DND-41 (cell line): ENCODE measurements around the gene DIABLO.

Source experiments
- ATAC-seq: fragments of 200-7000 bp; cut with Tn5 transposase; 3 replicates; pipeline ENCODE4 v1.9.1; 2021; ENCODE audit warnings: low read depth; ENCODE audit not compliant: insufficient read depth
- DNase-seq: peaks from one replicate; pipeline ENCODE4 v3.0.0-alpha.2; 2020
- H2AFZ ChIP-seq: 2 replicates; pipeline ENCODE4 v1.6.0; 2012; ENCODE audit warnings: low read depth, low read length
- H3K27ac ChIP-seq: 2 replicates; pipeline ENCODE4 v1.5.1; 2012; ENCODE audit warnings: low read length, inconsistent platforms
- H3K27me3 ChIP-seq: fragments of 200-600 bp; sonication (generic); 2 replicates; pipeline ENCODE4 v1.6.0; 2012; ENCODE audit warnings: low read length, mild to moderate bottlenecking, inconsistent platforms; ENCODE audit not compliant: insufficient read depth, poor library complexity
- H3K36me3 ChIP-seq: 2 replicates; pipeline ENCODE4 v1.5.1; 2012; ENCODE audit warnings: low read length, inconsistent platforms; ENCODE audit not compliant: insufficient read depth
- H3K4me1 ChIP-seq: 2 replicates; pipeline ENCODE4 v1.5.1; 2012; ENCODE audit warnings: mild to moderate bottlenecking, low read length; ENCODE audit not compliant: insufficient read depth
- H3K4me2 ChIP-seq: 2 replicates; pipeline ENCODE4 v1.6.0; 2012; ENCODE audit warnings: mild to moderate bottlenecking, moderate library complexity, low read length, inconsistent platforms; ENCODE audit not compliant: insufficient read depth
- H3K4me3 ChIP-seq, 2 experiments: fragments of 200-600 bp in 1 of 2; shearing (Covaris generic) in 1 of 2; 2 replicates each; pipeline ENCODE4 v1.5.1; 2012 to 2016; ENCODE audit warnings: inconsistent platforms in 2 of 2, low read length in 2 of 2, mild to moderate bottlenecking in 2 of 2, low read depth in 1 of 2, moderate library complexity in 1 of 2
- H3K79me2 ChIP-seq: 2 replicates; pipeline ENCODE4 v1.6.0; 2012; ENCODE audit warnings: low read length, inconsistent platforms; ENCODE audit not compliant: insufficient read depth
- H3K9ac ChIP-seq: 2 replicates; pipeline ENCODE4 v1.6.0; 2012; ENCODE audit warnings: low read depth, mild to moderate bottlenecking, inconsistent platforms, low read length, moderate library complexity
- H3K9me3 ChIP-seq: 2 replicates; pipeline ENCODE4 v1.5.1; 2012; ENCODE audit warnings: low read length, moderate library complexity, mild to moderate bottlenecking, inconsistent platforms; ENCODE audit not compliant: insufficient read depth, severe bottlenecking
- H4K20me1 ChIP-seq: 2 replicates; pipeline ENCODE4 v1.6.0; 2012; ENCODE audit warnings: low read length; ENCODE audit not compliant: insufficient read depth
- EZH2 ChIP-seq: IDR thresholded peaks from 3 replicates; pipeline ENCODE4 v1.6.1; 2012; ENCODE audit warnings: borderline replicate concordance, low read depth, mild to moderate bottlenecking, moderate library complexity, low read length, inconsistent platforms; ENCODE audit not compliant: severe bottlenecking
- TF ChIP-seq, protein P1 (sequence below): IDR thresholded peaks from 2 replicates; pipeline ENCODE4 v1.5.1; 2012; ENCODE audit warnings: borderline replicate concordance, low read length, moderate library complexity, mild to moderate bottlenecking; ENCODE audit not compliant: poor library complexity, severe bottlenecking; ENCODE audit errors: extremely low read depth

The DIABLO gene

DNA sequence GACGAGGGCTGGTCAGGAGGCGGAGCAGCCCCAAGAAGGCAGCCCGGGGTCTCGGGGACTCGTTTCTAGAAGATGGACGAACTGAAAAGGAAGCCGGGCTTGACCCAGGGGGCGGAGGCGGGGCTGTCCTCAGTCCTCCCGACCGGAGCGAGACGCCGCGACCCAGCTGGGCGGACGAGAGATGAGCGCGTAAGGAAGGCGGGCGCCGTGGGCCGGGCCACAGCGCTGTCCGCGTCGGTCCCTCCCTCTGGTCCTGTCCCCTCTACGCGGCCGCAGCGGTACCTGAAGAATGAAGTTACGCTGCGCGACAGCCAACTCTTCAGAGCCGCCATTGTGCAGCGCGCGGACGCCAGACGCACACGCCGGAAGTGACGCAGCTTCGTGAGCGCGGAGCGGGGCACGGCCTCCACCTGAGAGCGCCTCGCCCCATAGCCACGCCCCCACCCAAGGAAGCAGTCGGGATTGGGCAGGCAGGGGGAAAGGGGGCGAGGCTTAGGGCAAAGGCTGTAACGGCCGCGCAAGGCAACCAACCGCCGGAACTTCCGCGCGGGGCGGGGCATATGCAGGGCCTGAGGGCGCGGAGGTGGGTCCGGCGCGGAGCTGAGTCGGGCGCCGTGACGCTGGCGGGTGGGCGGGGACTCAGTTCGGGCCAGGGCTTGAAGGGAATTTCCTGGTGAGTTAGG, at the start of gene DIABLO:
Gene DIABLO, minus strand, starts transcription at position 370 of the 683 bp plus-strand sequence. Its CDS starts 38 bp downstream, at position 332.
- H2AFZ ChIP-seq = peak within 1 kb of the TSS; percentile 98
- peaks cover 62% of the 10 kb centered on the region for H3K4me1 ChIP-seq
- H3K9me3 ChIP-seq = no peaks in the 10 kb centered on the region
- DNase-seq = peak; percentile 100
- H4K20me1 ChIP-seq = peaks cover 33% of the 10 kb centered on the region
- TF ChIP-seq, protein P1, sequence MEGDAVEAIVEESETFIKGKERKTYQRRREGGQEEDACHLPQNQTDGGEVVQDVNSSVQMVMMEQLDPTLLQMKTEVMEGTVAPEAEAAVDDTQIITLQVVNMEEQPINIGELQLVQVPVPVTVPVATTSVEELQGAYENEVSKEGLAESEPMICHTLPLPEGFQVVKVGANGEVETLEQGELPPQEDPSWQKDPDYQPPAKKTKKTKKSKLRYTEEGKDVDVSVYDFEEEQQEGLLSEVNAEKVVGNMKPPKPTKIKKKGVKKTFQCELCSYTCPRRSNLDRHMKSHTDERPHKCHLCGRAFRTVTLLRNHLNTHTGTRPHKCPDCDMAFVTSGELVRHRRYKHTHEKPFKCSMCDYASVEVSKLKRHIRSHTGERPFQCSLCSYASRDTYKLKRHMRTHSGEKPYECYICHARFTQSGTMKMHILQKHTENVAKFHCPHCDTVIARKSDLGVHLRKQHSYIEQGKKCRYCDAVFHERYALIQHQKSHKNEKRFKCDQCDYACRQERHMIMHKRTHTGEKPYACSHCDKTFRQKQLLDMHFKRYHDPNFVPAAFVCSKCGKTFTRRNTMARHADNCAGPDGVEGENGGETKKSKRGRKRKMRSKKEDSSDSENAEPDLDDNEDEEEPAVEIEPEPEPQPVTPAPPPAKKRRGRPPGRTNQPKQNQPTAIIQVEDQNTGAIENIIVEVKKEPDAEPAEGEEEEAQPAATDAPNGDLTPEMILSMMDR = no peak
- TF ChIP-seq EZH2 = no peak
- peak; percentile 82 for ATAC-seq
- H3K79me2 ChIP-seq = peaks cover 48% of the 10 kb centered on the region
- H3K4me2 ChIP-seq = peak within 1 kb of the TSS; percentile 93
- peak within 1 kb of the TSS; percentile 90 for H3K27ac ChIP-seq
- peak within 1 kb of the TSS; percentile 98 to 99 for H3K4me3 ChIP-seq
- H3K27me3 ChIP-seq = no peaks in the 10 kb centered on the region
- H3K36me3 ChIP-seq = peaks cover 36% of the 10 kb centered on the region
- H3K9ac ChIP-seq = peak within 1 kb of the TSS; percentile 90

DNA sequence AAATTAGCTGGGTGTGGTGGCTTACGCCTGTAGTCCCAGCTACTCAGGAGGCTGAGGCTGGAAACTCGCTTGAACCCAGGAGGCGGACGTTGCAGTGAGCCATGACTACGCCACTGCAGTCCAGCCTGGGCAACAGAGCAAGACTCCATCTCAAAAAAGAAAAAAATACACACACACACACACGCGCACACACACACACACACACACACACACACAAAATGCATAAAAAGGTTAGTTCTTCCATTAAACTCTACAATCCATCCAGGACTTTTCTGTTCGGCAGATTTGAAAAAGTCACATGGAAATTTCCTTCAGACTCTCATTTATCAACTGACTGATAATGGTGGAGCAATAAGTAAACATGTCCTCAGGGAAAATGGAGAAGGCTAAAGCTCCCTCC, 49.6 kb upstream of the DIABLO start:
- H2AFZ ChIP-seq = no peak overlapping the region
- DNase-seq (no peak), ATAC-seq (no peak)

DNA sequence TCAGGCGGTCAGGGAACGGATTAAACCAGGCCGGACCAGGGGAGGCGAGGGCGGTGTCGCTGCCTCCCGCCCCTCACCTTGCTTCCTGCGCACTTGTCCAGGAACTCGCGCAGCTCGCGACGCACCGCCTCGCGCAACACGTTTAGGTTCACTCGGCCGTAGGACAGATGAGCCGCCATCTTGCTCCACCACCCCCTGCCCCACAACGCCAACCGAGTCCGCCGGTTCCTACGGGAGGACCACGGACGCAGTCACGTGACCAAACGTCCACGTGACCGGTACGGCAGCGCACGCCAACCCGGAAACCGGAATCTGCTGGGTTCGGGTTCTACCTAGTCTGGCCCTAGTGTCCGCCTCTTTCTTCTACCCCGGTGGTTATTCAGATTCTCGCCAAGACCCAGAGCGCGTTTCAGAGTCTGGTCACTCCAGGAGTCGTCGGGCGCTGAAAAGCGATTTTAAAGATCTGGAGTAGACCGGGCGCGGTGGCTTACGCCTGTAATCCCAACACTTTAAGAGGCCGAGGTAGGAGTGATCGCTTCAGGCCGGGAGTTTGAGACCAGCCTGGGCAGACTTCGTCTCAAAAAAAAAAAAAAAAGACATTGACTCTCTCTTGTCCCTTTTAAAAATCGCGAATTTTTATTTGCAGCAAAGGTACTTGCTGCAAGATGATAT, 40.5 kb upstream of the DIABLO start, which contains the start of gene VPS33A:
Gene VPS33A, minus strand, starts transcription at position 265 of the 672 bp plus-strand sequence. Its CDS starts 86 bp downstream, at position 179.
- H3K27me3 ChIP-seq = no peaks in the 10 kb centered on the region
- H3K9me3 ChIP-seq = no peaks in the 10 kb centered on the region
- H3K79me2 ChIP-seq = peaks cover 18% of the 10 kb centered on the region
- DNase-seq (peak; percentile 96), ATAC-seq (peak; percentile 93)
- H3K4me3 ChIP-seq = peak within 1 kb of the TSS; percentile 55 to 89
- peaks cover 27% of the 10 kb centered on the region for H3K4me1 ChIP-seq
- peaks cover 12% of the 10 kb centered on the region for H3K36me3 ChIP-seq
- peak within 1 kb of the TSS; percentile 74 for H3K9ac ChIP-seq
- no peak for TF ChIP-seq EZH2
- TF ChIP-seq, protein P1 = no peak
- H2AFZ ChIP-seq = peak within 1 kb of the TSS; percentile 98
- peak within 1 kb of the TSS; percentile 81 for H3K27ac ChIP-seq
- H4K20me1 ChIP-seq = no peaks in the 10 kb centered on the region
- H3K4me2 ChIP-seq = peak within 1 kb of the TSS; percentile 87

More for the DNA sequence above, 49.6 kb upstream of the DIABLO start:
- no peak overlapping the region for H3K9ac ChIP-seq
- no peak overlapping the region for H3K27ac ChIP-seq
- H3K4me3 ChIP-seq = no peak overlapping the region
- H3K27me3 ChIP-seq = no peaks in the 10 kb centered on the region
- H3K4me1 ChIP-seq = no peaks in the 10 kb centered on the region
- H3K4me2 ChIP-seq = no peak overlapping the region
- no peaks in the 10 kb centered on the region for H3K79me2 ChIP-seq
- no peaks in the 10 kb centered on the region for H3K9me3 ChIP-seq
- H3K36me3 ChIP-seq = peaks cover 40% of the 10 kb centered on the region
- no peak for TF ChIP-seq EZH2
- TF ChIP-seq, protein P1 = no peak
- H4K20me1 ChIP-seq = no peaks in the 10 kb centered on the region
